Epithelial cell of esophagus (primary cell): ENCODE results near the gene PDE4B.

ENCODE experiments used
- DNase-seq: peaks from one replicate; pipeline ENCODE4 v3.0.0; 2010; ENCODE audit warnings: low read depth
- H3K4me3 ChIP-seq: 2 replicates; pipeline ENCODE4 v1.5.1; 2011; ENCODE audit warnings: mild to moderate bottlenecking, low read length, control low read depth
- CTCF ChIP-seq: IDR thresholded peaks from 2 replicates; pipeline ENCODE4 v1.5.1; 2011; ENCODE audit warnings: low read depth, mild to moderate bottlenecking, low read length, control low read depth, inconsistent platforms; ENCODE audit not compliant: insufficient read depth; ENCODE audit errors: missing control alignments

Gene PDE4B

DNA sequence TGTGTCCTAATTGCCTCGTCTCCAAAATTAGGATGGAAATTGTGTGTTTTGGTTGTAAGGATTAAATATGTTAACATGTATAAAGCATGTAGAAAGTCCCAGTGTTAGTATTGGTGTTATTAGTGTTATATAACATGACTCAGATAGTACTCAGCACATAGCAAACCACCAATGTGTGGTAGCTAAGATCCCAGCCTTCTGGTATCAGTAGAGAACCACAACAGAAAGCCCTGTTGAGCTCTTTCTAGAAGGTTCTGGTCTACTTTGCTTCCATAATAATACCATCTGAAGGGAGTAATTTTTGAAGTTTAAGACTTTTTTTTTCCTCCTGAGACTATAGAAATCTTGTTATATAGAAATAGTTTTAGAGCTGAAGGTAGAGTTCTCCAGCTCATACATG, 481.9 kb downstream of the PDE4B start:
- H3K4me3 ChIP-seq: no peak overlapping the region
- no peak for TF ChIP-seq CTCF
- DNase-seq: peak; percentile 75

DNA sequence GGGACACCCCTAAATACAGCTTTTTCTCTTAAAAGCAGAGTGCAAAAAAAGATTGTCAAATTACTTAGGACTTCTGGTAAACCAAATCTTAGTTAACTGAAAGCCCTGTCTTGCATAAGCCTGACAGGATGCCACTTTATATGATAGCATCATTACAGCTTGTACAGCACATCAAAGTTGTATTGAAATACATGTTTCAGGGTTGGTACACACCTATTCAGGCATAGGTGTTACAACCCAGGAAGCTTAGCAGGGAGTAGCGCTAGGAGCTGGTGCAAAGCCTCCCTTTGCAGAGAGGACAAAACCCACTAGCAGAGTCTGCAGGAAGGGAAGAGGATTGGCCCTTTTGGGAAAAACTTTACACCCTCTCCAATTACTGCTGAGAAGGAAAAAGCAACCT, 482.4 kb downstream of the PDE4B start:
- no peak overlapping the region for H3K4me3 ChIP-seq
- DNase-seq: peak; percentile 24

GRCh38 chr1:66275601-66276023, 482.9 kb downstream of the PDE4B start:
- TF ChIP-seq CTCF: no peak
- H3K4me3 ChIP-seq: no peak overlapping the region
- no peak for DNase-seq

More for the DNA sequence above, 482.4 kb downstream of the PDE4B start:
- no peak for TF ChIP-seq CTCF

GRCh38 chr1:66276218-66276617, 483.5 kb downstream of the PDE4B start:
- H3K4me3 ChIP-seq: no peak overlapping the region
- DNase-seq: no peak
- no peak for TF ChIP-seq CTCF

DNA sequence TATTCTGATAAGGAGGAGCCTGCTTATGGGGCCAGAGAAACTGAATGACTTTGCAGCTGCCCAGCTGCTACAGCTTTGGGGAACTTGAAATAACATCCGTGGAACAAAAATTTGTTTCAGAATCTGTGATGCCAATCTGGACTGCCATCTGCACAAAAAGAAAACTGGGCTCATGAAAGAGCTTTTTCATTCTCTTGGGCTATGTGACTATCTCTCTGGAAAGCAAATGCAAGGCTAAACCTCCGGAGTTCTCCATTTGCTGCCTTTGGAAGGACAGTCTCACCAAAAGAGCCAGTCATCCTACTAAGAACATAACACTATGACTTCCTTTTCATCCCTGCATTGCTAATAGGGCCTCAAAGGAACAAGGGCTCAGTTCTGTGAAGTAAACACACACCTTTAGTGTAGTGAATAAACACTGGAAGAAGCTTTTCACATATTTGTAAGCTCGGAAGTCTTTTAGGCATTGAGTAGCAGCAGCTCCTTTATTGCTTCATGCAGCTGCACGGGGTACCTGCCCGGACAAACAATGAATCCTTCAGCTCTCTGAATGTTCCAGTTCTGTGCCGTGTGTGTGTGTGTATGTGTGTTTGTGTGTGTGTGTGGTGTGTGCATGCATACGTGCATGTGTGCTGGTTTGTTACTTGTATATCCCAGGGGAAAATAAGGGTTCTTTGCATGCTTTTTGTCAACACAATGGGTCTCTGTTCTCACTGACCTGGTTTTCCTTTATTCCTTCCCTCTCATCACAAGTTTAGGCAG, 485.7 kb downstream of the PDE4B start:
- no peak overlapping the region for H3K4me3 ChIP-seq
- peak; percentile 32 for DNase-seq
- TF ChIP-seq CTCF: no peak

GRCh38 chr1:66281808-66282207, 489.1 kb downstream of the PDE4B start:
- DNase-seq: no peak
- TF ChIP-seq CTCF: no peak
- no peak overlapping the region for H3K4me3 ChIP-seq

GRCh38 chr1:66282343-66282852, 489.7 kb downstream of the PDE4B start:
- peak; percentile 92 for DNase-seq
- TF ChIP-seq CTCF: peak; percentile 22
- no peak overlapping the region for H3K4me3 ChIP-seq
